IPS-18a (cell line): Measurements from ENCODE around the gene LTB4R.
"Not testable (repeated sequence)": the region's sequence is repeated elsewhere in the genome, so short reads cannot be mapped to it uniquely, and the experiment has no call there.

Source experiments
- H3K27ac ChIP-seq: one replicate; pipeline ENCODE4 v1.5.1; 2013; ENCODE audit warnings: low read length
- H3K27me3 ChIP-seq: one replicate; pipeline ENCODE4 v1.6.1; 2013; ENCODE audit warnings: mild to moderate bottlenecking, low read length; ENCODE audit not compliant: control insufficient read depth, insufficient read depth
- H3K36me3 ChIP-seq: one replicate; pipeline ENCODE4 v1.6.1; 2013; ENCODE audit warnings: low read depth, low read length; ENCODE audit not compliant: control insufficient read depth
- H3K4me1 ChIP-seq: one replicate; pipeline ENCODE4 v1.6.1; 2013; ENCODE audit warnings: low read depth, low read length; ENCODE audit not compliant: control insufficient read depth
- H3K4me3 ChIP-seq: one replicate; pipeline ENCODE4 v1.5.1; 2013; ENCODE audit warnings: low read length
- H3K9ac ChIP-seq: one replicate; pipeline ENCODE4 v1.6.1; 2013; ENCODE audit warnings: mild to moderate bottlenecking, low read length, moderate library complexity
- H3K9me3 ChIP-seq: one replicate; pipeline ENCODE4 v1.6.1; 2013; ENCODE audit warnings: low read depth, low read length; ENCODE audit not compliant: control insufficient read depth

LTB4R gene

DNA sequence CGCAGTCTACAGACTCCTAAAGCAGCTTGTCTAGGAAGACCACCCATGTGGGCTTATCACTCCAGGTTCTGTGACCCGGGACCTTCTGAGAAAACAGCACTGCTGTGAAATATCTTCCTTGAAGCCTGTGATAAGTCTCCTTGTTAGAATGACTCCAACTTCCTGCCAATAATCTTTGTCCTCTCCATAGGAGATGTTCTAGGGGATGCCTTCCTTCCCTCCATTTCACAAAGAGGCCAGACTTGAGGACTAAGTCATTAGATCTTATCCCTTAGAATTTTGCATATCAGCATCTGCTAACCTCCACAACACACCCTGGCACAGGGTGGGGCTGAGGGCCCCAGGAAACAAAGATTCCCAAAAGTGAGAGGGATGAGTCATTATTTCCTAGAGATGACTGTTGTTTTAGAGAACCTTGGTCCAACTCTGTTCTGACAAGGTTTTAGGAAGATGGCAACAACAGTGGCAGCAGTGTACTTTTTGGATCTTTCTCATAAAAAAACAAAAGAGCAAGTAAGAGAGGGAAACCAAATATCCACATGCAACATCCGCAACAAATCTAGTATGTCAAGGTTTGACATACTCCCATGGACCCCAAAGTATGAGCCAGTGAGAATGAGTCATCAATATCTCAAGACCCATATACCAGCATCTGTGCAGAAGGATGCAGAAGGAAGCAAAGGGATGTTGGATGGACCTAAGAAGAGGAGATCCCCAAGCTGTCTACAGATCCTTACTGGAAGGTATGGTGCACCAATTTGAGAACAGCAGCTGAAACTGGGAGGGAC is 6.0 kb downstream of the LTB4R start:
- Histone ChIP-seq H3K27me3 (peaks cover 35% of the 10 kb centered on the region), H3K9me3 (no peaks in the 10 kb centered on the region), H3K36me3 (no peaks in the 10 kb centered on the region), H3K27ac (no peak overlapping the region), H3K4me3 (no peak overlapping the region), H3K4me1 (no peaks in the 10 kb centered on the region), H3K9ac (no peak overlapping the region)

DNA sequence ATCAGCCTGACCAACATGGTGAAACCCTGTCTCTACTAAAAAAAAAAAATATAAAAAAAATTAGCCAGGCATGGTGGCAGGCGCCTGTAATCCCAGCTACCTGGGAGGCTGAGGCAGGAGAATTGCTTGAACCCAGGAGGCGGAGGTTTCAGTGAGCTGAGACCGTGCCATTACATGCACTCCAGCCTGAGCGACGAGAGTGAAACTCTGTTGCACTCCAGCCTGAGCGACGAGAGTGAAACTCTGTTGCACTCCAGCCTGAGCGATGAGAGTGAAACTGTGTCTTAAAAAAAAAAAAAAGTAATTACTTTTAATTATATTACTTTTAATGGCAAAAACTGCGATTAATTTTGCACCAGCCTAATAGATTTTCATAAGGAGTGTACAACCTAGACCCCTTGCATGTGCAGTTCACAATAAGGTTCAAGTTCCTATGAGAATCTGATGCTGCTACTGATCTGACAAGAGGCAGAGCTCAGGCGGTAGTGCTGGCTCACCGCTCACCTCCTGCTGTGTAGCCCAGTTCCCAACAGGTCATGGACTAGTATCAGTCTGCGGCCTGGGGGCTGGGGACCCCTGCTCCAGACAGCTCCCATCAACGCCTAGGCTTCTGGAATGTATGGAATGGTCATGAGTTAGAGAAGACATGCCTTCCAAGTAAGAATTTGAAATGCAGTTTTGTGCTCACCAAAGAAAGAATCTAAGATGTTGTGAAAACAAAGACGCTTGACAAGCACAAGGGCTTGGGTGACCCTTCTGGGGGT is 10.1 kb downstream of the LTB4R start:
- peaks cover 42% of the 10 kb centered on the region for H3K27me3 ChIP-seq
- no peak overlapping the region for H3K9ac ChIP-seq
- no peaks in the 10 kb centered on the region for H3K9me3 ChIP-seq
- H3K4me3 ChIP-seq, result no peak overlapping the region
- H3K36me3 ChIP-seq, result no peaks in the 10 kb centered on the region
- H3K4me1 ChIP-seq, result no peaks in the 10 kb centered on the region
- H3K27ac ChIP-seq, result no peak overlapping the region

GRCh38 chr14:24322672-24323071 is 11.4 kb downstream of the LTB4R start:
- peaks cover 32% of the 10 kb centered on the region for H3K27me3 ChIP-seq
- H3K9me3 ChIP-seq, result no peaks in the 10 kb centered on the region
- H3K36me3 ChIP-seq, result no peaks in the 10 kb centered on the region
- no peak overlapping the region for H3K4me3 ChIP-seq
- no peaks in the 10 kb centered on the region for H3K4me1 ChIP-seq
- no peak overlapping the region for H3K9ac ChIP-seq
- H3K27ac ChIP-seq, result no peak overlapping the region

GRCh38 chr14:24323341-24323740 is 12.0 kb downstream of the LTB4R start:
- Histone ChIP-seq H3K4me1 (no peaks in the 10 kb centered on the region), H3K27ac (no peak overlapping the region), H3K27me3 (peaks cover 26% of the 10 kb centered on the region), H3K36me3 (no peaks in the 10 kb centered on the region), H3K9ac (no peak overlapping the region), H3K9me3 (no peaks in the 10 kb centered on the region), H3K4me3 (no peak overlapping the region)

DNA sequence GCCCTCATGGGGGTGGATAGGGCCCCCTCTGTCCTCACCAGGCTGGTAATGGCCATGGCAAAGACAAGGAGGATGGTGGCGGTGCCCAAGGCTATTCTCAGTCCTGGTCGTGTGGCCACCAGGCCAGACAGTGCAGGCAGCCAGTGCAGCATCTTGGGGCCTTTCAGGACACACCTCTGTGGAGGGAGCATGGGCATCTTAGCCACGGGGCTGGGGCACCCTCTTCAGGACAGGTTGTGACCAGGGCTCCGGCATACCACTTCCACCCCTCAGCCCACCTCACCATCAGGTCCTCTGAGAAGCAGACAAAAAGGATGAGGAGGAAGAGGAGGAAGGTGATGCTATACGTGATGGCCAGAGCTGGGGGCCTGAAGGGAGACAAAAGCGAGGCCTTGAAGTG is 12.7 kb downstream of the LTB4R start:
- Histone ChIP-seq H3K27me3 (peaks cover 26% of the 10 kb centered on the region), H3K27ac (no peak overlapping the region), H3K4me3 (no peak overlapping the region), H3K36me3 (no peaks in the 10 kb centered on the region), H3K9ac (no peak overlapping the region), H3K9me3 (no peaks in the 10 kb centered on the region), H3K4me1 (no peaks in the 10 kb centered on the region)

GRCh38 chr14:24325041-24325530 is 13.8 kb downstream of the LTB4R start:
- Histone ChIP-seq H3K36me3 (no peaks in the 10 kb centered on the region), H3K4me1 (no peaks in the 10 kb centered on the region), H3K9ac (no peak overlapping the region), H3K27me3 (peaks cover 23% of the 10 kb centered on the region), H3K4me3 (no peak overlapping the region), H3K27ac (no peak overlapping the region), H3K9me3 (no peaks in the 10 kb centered on the region)

DNA sequence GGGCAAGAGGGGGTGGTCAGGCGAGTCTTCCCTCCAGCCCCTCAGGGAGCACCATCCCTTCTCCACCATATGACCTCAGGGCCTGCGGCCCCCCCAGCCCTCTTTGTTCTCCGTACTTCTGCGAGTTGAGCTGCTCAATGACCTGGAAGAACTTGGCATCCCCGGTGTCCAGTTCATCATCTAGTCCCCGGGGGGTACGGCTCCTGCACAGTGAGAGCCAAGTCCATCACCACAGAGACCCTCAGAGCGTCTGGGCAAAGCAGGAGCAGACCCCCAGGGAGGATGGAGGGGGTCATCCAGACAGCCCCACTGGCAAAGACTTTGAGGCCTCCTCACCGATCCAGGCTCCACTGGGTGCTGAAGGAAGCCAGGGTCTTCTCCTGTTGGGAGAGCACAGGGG is 14.7 kb downstream of the LTB4R start:
- Histone ChIP-seq H3K9me3 (no peaks in the 10 kb centered on the region), H3K4me3 (no peak overlapping the region), H3K27me3 (peaks cover 28% of the 10 kb centered on the region), H3K27ac (no peak overlapping the region), H3K4me1 (no peaks in the 10 kb centered on the region), H3K9ac (no peak overlapping the region), H3K36me3 (no peaks in the 10 kb centered on the region)

GRCh38 chr14:24327303-24327702 is 16.0 kb downstream of the LTB4R start:
- Histone ChIP-seq H3K9me3 (no peaks in the 10 kb centered on the region), H3K27me3 (peaks cover 42% of the 10 kb centered on the region), H3K9ac (no peak overlapping the region), H3K27ac (no peak overlapping the region), H3K36me3 (no peaks in the 10 kb centered on the region), H3K4me1 (no peaks in the 10 kb centered on the region), H3K4me3 (no peak overlapping the region)

- not testable (repeated sequence) for H3K36me3 ChIP-seq, H3K9me3 ChIP-seq, H3K4me3 ChIP-seq, H3K9ac ChIP-seq, H3K27ac ChIP-seq, H3K4me1 ChIP-seq
- peaks cover 48% of the 10 kb centered on the region for H3K27me3 ChIP-seq
Measured at GRCh38 chr14:24327914-24328313, 16.6 kb downstream of the LTB4R start.

GRCh38 chr14:24329073-24329663 is 17.9 kb downstream of the LTB4R start:
- Histone ChIP-seq H3K27me3 (peaks cover 54% of the 10 kb centered on the region), H3K9ac (no peak overlapping the region), H3K4me1 (peaks cover 3% of the 10 kb centered on the region), H3K36me3 (no peaks in the 10 kb centered on the region), H3K9me3 (no peaks in the 10 kb centered on the region), H3K27ac (no peak overlapping the region), H3K4me3 (no peak overlapping the region)

DNA sequence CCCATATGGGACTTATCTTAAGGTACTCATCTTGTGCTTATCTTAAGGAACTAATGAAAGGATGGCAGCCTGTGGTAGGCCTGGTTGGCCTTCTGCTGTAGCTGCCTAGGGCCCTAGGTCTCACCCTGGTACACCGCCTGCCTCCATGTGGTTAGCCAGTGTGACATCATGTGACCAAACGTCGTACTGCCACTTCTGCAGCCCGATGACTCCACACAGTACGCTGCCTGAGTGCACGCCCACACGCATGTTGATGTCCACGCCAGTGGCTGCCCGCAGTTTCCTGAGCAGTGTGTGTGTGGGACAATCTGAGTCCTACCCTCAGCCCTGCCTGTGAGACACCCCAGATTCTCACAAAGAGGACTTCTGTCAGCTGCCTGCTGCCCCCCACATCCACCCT is 18.4 kb downstream of the LTB4R start:
- H3K36me3 ChIP-seq, result no peaks in the 10 kb centered on the region
- no peak overlapping the region for H3K9ac ChIP-seq
- H3K27me3 ChIP-seq, result peaks cover 59% of the 10 kb centered on the region
- H3K4me3 ChIP-seq, result no peak overlapping the region
- H3K4me1 ChIP-seq, result peaks cover 3% of the 10 kb centered on the region
- H3K9me3 ChIP-seq, result no peaks in the 10 kb centered on the region
- no peak overlapping the region for H3K27ac ChIP-seq
